ENCODE data around the gene ETV3L.
A peak's percentile ranks its signal among the peaks of the same experiment; 100 is the strongest.

ETV3L gene

GRCh38 chr1:157131281-157131680, 31.7 kb upstream of the ETV3L start:
- peak in 1 of 2 experiments; percentile 31 for DNase-seq

DNA sequence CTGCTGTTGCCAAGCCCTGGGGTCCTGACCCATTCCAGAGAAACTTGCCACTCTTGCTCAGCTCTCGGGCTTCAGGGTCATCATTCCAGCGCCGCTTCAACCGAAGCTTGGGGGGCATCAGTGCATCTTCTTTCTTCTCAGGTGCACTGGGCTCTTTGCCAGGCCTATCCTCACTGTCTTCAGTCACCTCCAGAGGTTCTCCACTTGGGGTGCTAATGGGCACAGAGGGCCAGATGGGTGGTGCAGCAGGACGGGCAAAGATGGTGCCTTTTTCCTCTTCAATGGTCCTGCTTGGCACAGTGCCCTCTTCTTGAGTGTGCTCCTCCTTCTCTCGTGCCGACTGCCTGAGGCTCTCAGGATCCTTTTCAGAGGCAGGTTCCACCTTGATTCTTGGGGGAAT, 25.2 kb upstream of the ETV3L start:
- DNase-seq, result no peak

DNA sequence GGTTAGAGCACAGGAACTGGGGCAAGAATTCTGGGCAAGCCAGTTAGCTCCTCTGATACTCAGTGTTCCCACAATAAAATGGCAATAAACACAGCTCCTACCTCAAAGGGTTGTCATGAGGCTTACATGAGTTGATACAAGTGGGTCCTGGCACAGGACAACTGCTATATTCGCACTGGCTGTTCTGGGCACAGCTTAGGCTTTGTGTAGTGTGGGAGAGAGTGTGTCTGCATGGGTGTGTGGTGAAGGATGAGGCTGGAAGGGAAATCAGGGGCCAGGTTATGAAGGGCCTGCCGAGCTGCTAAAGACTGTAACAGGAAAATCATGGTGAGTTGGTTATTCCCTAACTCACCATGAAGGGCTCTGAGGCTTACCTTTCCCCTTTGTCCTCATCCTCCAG, 19.8 kb upstream of the ETV3L start:
- no peak for DNase-seq

- no peak for DNase-seq
Observed at GRCh38 chr1:157119008-157119407, 19.4 kb upstream of the ETV3L start.

DNA sequence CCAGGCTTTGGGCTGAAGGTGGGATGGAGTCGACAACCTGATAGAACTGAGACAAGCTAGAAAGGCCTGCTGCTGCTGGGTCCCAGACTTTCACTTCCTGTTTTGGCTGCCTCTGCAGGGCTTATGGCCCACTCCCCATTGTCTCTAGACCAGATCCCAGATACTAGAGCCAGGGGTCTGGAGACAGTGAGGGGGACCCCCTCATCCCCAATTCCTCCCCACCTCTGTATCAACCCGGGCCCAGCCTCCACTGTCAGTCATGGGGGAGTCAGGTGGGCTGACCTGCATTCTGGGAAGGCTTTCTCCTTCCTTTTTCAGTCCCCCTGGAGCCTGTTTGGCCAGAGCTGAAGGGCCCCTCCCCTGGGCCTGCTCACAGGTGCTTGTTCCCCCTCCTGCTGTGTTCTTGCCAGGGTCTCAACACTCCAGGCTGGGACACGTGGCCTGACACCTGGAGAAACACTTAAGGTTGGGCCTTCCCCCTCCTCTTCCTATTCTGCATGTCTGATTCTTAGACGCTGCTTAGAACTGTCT, 18.0 kb upstream of the ETV3L start:
- DNase-seq, result no peak

GRCh38 chr1:157116737-157117103, 17.1 kb upstream of the ETV3L start:
- no peak for DNase-seq

DNA sequence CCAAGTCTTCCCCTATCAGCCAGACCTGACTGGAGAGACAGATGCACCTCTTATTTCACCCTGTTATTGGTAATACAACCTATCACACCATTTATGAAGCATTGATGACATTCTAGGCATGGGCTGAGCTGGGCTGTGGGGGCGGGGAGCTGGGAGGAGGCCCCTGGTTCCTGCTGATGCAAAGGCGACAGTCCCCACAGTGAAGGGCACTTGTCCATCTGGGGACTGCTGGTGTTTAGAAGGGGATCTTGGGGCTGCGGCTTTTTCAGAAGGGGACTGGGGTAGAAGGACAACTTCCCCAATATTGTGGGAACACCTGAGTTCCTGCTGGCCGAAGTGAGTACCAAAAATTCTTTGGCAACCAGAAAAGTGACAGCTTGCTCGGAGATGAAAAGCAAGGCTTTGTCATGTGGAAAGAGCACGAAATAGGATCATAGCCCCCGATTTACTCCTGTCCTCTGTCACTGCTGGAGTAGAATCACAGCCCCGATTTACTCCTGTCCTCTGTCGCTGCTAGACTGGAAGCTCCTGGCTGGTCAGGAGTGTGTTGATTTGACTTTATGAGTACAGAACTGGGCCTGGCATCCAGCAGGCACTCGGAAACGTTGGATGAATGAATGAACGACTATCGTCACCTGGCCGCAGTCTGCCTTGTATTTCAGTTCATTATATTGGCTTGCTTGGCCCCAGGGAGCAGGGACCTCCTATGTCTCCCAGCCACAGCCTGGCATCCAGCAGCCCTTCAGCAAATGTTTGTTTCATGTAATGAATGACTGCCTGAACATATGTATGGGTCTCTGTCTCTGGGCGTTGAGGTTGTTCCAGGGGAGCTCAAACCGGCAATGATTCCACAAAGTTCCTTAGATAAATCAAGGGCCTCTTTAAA, 16.5 kb upstream of the ETV3L start:
- no peak for DNase-seq

DNA sequence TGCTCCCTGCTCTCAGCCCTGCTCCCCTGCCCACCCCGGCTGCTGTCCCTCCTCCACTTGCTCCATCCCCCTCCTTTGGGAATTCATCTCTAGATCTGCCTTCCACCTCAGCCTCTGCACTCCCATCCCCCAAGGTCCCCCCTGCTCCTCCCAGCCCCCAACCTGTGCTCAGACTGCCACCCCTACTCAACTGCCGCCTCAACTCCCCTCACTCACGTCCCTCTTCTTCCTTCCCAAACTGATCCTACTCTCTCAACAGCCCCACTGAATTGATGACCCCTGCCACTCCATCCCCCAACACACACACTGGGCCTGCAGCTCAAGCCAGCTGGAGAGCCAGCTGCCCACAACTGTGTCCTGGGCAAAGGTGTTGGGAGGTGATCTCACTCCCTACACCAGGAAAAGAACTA, 15.8 kb upstream of the ETV3L start:
- DNase-seq, result no peak

DNA sequence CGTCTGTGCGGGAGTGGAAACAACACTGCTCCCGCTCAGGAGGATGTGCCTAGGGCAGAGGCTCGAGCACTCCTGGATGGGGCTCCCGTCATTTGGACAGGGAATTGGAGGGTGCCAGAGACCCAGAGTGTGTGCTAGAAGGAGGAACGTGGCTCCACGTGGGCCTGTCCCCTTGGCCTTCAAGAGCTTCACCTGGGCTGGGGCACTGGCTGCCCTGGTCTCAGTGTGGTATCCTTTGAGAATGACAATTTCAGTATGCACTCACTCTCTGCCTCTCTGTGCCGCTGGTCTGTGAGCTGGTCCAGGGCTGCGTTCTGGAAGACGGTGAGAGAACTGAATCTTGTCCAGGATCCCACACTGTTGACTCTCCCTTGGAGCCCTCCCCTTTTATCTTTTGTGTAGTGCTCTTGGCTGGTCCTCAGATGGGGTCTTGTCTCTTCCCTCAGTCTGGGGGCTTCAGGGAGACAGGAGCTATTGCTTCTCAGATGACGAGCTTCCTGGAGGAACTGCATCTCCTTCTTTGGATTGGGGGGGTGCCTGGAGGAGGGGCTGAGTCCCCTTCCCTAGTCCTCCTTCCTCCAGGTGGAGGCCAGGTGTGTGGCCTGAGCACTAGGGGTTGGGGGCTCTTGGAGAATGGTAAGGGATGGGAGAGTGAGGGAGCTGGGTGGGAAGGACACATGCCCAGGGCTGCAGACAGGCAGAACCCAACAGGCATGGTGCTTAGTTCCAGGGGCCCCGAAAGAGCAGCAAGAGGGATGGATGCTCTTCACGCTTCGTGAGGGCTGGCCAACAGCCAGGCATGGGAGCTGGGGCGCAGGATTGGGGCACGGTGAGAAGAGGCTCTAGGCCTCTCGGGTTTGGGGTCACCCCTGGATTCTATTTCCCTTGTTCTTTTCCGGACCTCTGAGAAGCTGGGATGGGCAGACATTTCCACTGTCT, 14.8 kb upstream of the ETV3L start:
- no peak for DNase-seq

- no peak for DNase-seq
Observed at GRCh38 chr1:157113631-157114030, 14.0 kb upstream of the ETV3L start.

- no peak for DNase-seq
Observed at GRCh38 chr1:157113106-157113505, 13.5 kb upstream of the ETV3L start.

DNA sequence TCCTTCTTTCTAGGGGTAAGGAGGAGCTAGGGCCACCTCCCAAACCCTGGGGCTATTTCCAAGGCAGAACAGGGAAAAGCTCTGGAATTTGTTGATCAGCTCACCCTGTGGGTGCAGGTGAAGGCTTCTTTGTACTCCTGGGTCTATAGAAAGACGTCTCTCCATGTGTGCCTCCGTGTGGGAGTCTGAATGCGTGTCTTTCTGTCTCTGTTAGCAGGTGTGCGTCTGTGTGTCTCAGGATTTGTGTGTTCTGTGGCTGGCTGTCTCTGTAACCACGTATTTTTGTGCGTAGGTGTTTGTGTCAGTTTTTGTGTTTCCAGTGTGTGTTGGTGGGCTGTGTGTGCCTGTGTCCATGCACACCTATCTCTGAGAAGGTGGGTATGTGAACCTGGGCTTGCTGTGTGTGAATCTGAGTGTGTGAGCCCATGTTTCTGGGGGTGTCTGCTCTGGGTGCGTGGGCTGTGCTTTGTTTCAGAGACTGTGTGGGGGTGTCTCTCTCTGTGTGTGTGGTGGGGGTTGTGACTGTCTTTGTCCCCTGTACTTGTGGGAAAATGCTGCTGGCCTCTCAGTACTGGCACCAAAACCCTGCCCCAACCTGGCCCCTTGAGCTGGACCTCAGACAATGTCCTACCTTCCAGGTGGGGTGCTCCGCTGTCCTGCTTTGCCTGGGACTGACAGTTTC, 12.7 kb upstream of the ETV3L start:
- DNase-seq, result no peak

DNA sequence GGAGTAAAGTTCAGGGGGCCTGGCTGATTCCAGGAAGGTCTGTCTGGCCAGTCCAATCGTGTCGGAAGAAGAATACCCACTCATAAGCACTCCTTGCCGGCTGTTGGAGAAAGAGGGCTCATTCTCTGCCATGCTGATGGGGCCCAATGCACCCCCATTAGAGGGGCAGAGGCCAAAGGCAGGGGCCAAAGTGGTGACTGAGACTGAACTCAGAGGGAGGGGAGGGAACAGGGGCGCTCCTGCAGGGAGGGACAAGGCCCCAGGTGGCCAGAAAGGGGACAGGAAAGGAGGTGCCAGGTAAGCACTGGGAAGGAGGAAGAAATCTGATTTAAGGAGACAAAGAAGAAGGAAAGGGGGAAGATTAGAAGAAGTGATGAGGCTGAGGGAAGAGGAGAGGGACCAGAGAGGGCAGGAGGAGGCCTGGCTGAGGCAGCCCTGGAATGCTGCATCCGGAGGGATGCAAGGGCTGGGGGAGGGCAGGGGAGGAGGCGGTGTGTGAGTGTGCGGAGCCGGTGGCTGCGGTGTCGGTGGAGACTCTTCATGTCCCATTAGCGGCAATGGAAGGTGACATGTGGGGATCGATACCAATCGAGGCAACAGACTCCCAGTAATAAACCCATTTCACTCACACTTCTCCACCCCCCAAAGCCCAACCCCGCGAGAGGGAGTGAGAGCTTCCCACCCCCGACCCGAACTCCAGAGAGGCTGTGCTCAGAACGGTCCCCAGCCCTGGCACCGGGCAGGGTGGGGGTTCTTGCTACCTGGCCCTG, 12.0 kb upstream of the ETV3L start:
- no peak for DNase-seq

DNA sequence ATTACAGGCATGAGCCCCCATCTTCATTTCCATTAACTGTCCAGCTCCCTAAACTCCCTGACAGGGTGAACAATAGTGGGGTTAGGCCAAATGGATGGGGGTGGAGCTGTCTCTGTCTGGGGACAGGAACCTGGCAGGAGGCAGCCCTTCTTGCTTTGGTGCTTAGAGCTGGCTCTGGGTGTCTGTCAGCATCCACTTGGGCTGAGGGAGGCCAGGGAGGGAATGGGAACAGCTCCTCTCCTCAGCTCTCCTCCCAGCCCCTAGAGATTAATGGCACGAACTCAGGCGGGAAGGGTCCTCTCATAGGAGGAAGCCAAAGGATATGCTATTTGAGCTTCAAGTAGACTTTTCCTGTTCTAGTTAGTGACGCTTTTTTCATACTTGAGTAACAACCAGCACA, 11.1 kb upstream of the ETV3L start:
- no peak for DNase-seq

GRCh38 chr1:157110003-157110402, 10.4 kb upstream of the ETV3L start:
- no peak for DNase-seq

DNA sequence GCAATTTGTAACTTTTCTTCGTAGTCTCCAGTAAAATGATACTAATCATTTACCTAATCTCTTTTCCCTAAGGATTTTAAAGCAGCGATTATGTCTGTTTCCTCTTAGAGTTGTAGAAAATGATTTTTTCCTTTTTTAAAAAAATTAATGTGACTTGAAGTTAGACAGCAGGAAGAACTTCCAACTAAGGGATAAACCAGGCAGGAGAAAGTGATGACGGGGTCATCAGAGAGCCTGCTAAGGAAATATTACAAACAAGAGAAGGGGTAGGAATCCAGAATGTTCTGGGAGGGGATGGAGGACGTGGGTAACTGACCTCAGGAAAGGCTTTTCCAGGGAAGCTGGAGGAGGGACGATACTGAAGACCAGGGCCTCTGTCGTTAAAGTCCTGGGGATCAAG, 8.8 kb upstream of the ETV3L start:
- DNase-seq, result no peak

DNA sequence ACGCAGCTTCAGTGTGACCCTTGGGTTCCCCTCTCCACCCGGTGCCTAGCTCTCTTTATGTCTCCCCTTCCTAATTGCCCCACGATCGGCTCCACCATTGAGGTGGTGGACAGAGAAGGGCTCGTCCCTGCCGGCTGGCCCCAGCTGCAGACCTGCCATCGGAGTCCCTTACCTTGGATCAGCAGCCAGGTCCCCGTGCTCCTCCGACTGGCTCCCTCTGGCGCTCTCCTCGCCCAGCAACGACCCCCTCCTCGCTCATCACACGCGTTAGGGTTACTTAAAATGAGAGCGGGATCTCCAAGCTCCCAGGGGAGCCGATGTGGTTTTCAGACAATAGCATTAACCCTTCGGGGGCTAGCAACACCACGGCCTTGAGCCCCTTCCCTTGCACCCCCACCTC, 8.1 kb upstream of the ETV3L start:
- peak in 1 of 2 experiments; percentile 38 for DNase-seq

DNA sequence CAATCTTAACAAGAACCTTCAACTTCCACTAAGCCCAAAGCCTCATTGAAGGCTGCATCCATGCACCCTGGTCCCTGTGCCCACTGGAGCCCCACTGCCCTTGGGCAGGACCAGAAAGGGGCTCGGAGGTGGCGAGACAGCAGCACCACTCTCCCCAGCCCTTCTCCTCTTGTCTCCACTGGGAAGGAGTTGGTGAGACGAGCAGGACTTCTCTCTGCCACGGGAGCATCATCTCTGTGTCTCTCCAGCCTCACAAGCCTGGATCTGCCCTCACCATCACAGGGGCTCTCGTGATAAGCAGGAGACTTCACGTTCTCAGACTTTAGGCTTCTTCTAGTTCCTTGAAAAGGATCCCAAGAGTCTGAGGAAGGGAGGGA, 7.2 kb upstream of the ETV3L start:
- no peak for DNase-seq

- no peak for DNase-seq
Observed at GRCh38 chr1:157105988-157106812, 6.6 kb upstream of the ETV3L start.

- DNase-seq, result no peak
Observed at GRCh38 chr1:157105298-157105987, 5.8 kb upstream of the ETV3L start.
